ENCODE results near the gene APC. TPM values are rescaled to one million over a fixed set of nuclear protein-coding genes. Genes with fewer than 3 reads are reported as not detected.

Gene APC
- total and polyA plus RNA-seq, 2 of the 13 experiments (the other 11 are each of a cell fraction or from before 2014, with no cell fraction given): 6.1 to 19.0 TPM

DNA sequence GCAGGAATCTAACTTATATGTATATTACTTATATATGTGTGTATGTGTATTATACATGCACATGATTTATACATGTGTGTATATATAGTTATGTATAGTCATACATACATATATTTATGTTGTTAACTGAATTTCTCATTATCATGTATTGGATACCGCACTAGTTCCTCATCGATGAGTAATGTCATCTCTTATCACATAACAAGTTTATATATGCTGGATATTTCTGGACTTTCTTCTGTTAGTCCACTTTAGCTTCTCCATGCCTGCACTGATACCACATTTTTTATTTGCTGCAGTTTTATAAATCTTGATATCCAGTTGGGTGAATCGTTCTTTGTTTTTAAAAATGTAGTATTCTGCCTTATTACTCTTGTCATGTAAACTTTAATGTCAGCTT is 50.2 kb downstream of the APC start (continued):
- TF ChIP-seq MIER2 (CRISPR knock-in tag; IDR thresholded peaks at IDR 0.05) (no peak), ZSCAN29 (CRISPR knock-in tag; conservative IDR thresholded peaks at IDR 0.05) (no peak), ELF4 (CRISPR knock-in tag; IDR thresholded peaks at IDR 0.05; ENCODE audit: borderline replicate concordance) (no peak), ZFAT (CRISPR knock-in tag; conservative IDR thresholded peaks at IDR 0.05) (no peak), ZSCAN20 (CRISPR knock-in tag; IDR thresholded peaks at IDR 0.05; ENCODE audit: borderline replicate concordance) (no peak), U2AF1 (optimal IDR thresholded peaks at IDR 0.05; ENCODE audit: low read depth, low read length) (no peak), ATF7 (IDR thresholded peaks at IDR 0.05) (no peak), ATF7 (CRISPR knock-in tag; IDR thresholded peaks at IDR 0.05) (no peak)

DNA sequence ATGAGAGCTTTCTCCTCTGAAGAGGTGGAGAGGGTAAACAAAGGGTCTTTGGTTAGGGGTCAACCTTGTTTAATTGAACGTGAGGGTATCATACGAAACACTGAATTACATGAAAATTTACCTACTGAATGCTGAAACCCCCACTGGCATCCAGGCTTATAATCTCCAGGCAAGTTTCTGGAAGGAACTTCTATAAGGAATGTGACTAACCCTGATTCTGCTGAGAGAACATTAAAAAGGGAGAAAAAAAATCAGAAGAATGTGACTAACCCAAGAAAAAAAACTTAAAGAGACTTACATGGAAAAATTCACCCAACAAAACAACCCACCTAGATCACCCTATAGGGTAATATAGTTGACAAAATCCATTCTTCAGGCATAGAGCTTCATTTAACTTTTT is 55.5 kb downstream of the APC start:
- ChIA-PET POLR2A (no interaction called here), CTCF (ENCODE audit: low intra/inter-chr PET ratio, low total read pairs) (no interaction called here)
- Histone ChIP-seq H3K9ac (ENCODE audit: insufficient read depth, low read depth, low read length) (no peak overlapping the region), H3K4me3 (replicated peaks in 1 of 3; ENCODE audit: insufficient read depth in 1 of 3, low read depth in 2 of 3, low read length in 3 of 3) (no peak overlapping the region), H3K79me2 (ENCODE audit: insufficient read depth, low read length) (no peaks in the 10 kb centered on the region), H3K27ac (ENCODE audit: extremely low read length, insufficient read depth, low read length) (no peak overlapping the region), H3K27me3 (ENCODE audit: control insufficient read depth in 1 of 2, insufficient read depth in 2 of 2, low read length in 2 of 2) (no peaks in the 10 kb centered on the region), H4K20me1 (ENCODE audit: insufficient read depth, low read length) (no peaks in the 10 kb centered on the region), H3K9me3 (ENCODE audit: low read length) (no peaks in the 10 kb centered on the region), H3K4me1 (ENCODE audit: insufficient read depth, low read length) (peaks cover 21% of the 10 kb centered on the region), H3K36me3 (replicated peaks in 1 of 2; ENCODE audit: control insufficient read depth in 1 of 2, insufficient read depth in 2 of 2, low read length in 2 of 2) (peaks cover 8 to 15% of the 10 kb centered on the region in 2 experiments; a peak in 4 of 5 replicates), H2AFZ (ENCODE audit: low read length) (no peak overlapping the region), H3K4me2 (ENCODE audit: low read depth, low read length) (no peak overlapping the region)
- WGBS (ENCODE audit: low lambda C conversion rate): 100% methylated on average over 2 of the region's 2 CpGs
- ATAC-seq: no peak
- in situ Hi-C loops (cut with HindIII; ENCODE audit: extremely low pct_ligation_motif_present, low pct_unique_long_range_greater_than_20kb): no loop called here
- intact Hi-C loops (cut with micrococcal nuclease; ENCODE audit: unreplicated experiment): no loop called here
- no peak for FAIRE-seq
- BruUV-seq (replicated peaks): no TSS peak
- DNase-seq (ENCODE audit: low spot score): no peak
- no peak for TF ChIP-seq PLRG1 (conservative IDR thresholded peaks at IDR 0.05)
- no peak for TF ChIP-seq ZNF782 (CRISPR knock-in tag; IDR thresholded peaks at IDR 0.05; ENCODE audit: borderline replicate concordance)
- TF ChIP-seq STAT5B (CRISPR knock-in tag; IDR thresholded peaks at IDR 0.05): no peak
- no peak for TF ChIP-seq RORA (CRISPR knock-in tag; IDR thresholded peaks at IDR 0.05)
- TF ChIP-seq, protein P1, sequence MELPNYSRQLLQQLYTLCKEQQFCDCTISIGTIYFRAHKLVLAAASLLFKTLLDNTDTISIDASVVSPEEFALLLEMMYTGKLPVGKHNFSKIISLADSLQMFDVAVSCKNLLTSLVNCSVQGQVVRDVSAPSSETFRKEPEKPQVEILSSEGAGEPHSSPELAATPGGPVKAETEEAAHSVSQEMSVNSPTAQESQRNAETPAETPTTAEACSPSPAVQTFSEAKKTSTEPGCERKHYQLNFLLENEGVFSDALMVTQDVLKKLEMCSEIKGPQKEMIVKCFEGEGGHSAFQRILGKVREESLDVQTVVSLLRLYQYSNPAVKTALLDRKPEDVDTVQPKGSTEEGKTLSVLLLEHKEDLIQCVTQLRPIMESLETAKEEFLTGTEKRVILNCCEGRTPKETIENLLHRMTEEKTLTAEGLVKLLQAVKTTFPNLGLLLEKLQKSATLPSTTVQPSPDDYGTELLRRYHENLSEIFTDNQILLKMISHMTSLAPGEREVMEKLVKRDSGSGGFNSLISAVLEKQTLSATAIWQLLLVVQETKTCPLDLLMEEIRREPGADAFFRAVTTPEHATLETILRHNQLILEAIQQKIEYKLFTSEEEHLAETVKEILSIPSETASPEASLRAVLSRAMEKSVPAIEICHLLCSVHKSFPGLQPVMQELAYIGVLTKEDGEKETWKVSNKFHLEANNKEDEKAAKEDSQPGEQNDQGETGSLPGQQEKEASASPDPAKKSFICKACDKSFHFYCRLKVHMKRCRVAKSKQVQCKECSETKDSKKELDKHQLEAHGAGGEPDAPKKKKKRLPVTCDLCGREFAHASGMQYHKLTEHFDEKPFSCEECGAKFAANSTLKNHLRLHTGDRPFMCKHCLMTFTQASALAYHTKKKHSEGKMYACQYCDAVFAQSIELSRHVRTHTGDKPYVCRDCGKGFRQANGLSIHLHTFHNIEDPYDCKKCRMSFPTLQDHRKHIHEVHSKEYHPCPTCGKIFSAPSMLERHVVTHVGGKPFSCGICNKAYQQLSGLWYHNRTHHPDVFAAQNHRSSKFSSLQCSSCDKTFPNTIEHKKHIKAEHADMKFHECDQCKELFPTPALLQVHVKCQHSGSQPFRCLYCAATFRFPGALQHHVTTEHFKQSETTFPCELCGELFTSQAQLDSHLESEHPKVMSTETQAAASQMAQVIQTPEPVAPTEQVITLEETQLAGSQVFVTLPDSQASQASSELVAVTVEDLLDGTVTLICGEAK (IDR thresholded peaks at IDR 0.05): no peak
- TF ChIP-seq, protein P1 (CRISPR knock-in tag; IDR thresholded peaks at IDR 0.05): no peak
- no peak for TF ChIP-seq CC2D1A (CRISPR knock-in tag; IDR thresholded peaks at IDR 0.05)
- TF ChIP-seq, protein P2, sequence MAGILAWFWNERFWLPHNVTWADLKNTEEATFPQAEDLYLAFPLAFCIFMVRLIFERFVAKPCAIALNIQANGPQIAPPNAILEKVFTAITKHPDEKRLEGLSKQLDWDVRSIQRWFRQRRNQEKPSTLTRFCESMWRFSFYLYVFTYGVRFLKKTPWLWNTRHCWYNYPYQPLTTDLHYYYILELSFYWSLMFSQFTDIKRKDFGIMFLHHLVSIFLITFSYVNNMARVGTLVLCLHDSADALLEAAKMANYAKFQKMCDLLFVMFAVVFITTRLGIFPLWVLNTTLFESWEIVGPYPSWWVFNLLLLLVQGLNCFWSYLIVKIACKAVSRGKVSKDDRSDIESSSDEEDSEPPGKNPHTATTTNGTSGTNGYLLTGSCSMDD (CRISPR knock-in tag; IDR thresholded peaks at IDR 0.05): no peak
- TF ChIP-seq SRSF9 (IDR thresholded peaks at IDR 0.05; ENCODE audit: borderline replicate concordance, insufficient read depth, low read depth, low read length, poor library complexity, severe bottlenecking): no peak
